GM21515 (cell line): Measurements from ENCODE around the gene SEC24D.

Source experiments
- ATAC-seq: cut with Tn5 transposase; IDR thresholded peaks from one replicate; pipeline ENCODE4 v1.9.1; 2021; ENCODE audit not compliant: unreplicated experiment

The SEC24D gene

GRCh38 chr4:118723369-118723768 is 112.6 kb downstream of the SEC24D start:
- ATAC-seq: no peak

- ATAC-seq: no peak
Measured at GRCh38 chr4:118721752-118722151, 114.2 kb downstream of the SEC24D start.

- ATAC-seq: no peak
Measured at GRCh38 chr4:118718511-118719170, 117.3 kb downstream of the SEC24D start.

- ATAC-seq: no peak
Measured at GRCh38 chr4:118716304-118716703, 119.6 kb downstream of the SEC24D start.

GRCh38 chr4:118714682-118715081 is 121.2 kb downstream of the SEC24D start:
- ATAC-seq: no peak

- ATAC-seq: no peak
Measured at GRCh38 chr4:118712872-118713271, 123.1 kb downstream of the SEC24D start.

- ATAC-seq: no peak
Measured at GRCh38 chr4:118711052-118711451, 124.9 kb downstream of the SEC24D start.

GRCh38 chr4:118703118-118703517 is 132.8 kb downstream of the SEC24D start:
- ATAC-seq: no peak

GRCh38 chr4:118684873-118685811 is 150.8 kb downstream of the SEC24D start, which contains the start of gene METTL14:
METTL14 (plus strand) TSS chr4:118685392; CDS start chr4:118685535, 143 bp downstream.
- ATAC-seq: peak; percentile 99

- no peak for ATAC-seq
Measured at GRCh38 chr4:118683513-118683912, 152.4 kb downstream of the SEC24D start.

GRCh38 chr4:118682928-118683327 is 153.0 kb downstream of the SEC24D start:
- ATAC-seq: no peak

GRCh38 chr4:118680808-118681207 is 155.1 kb downstream of the SEC24D start:
- ATAC-seq: no peak

GRCh38 chr4:118676128-118676527 is 159.8 kb downstream of the SEC24D start:
- ATAC-seq: no peak
